Fibroblast of lung (primary cell): ENCODE results near the gene CRYBG1. TPM values are rescaled to one million over a fixed set of nuclear protein-coding genes. Genes with fewer than 3 reads are reported as not detected.

Source experiments
- DNase-seq, 2 donors: peaks; one replicate each; pipeline versions ENCODE4 v3.0.0 to v3.0.0-alpha.2; 2010; ENCODE audit warnings: low read depth in 2 of 2
- H2AFZ ChIP-seq: 2 replicates; pipeline ENCODE4 v1.5.1; 2012; ENCODE audit warnings: low read length, control low read depth, inconsistent platforms
- H3K27ac ChIP-seq: 2 replicates; pipeline ENCODE4 v1.5.1; 2011; ENCODE audit warnings: low read length, control low read depth; ENCODE audit not compliant: insufficient read depth
- H3K27me3 ChIP-seq: 2 replicates; pipeline ENCODE4 v1.5.1; 2011; ENCODE audit warnings: mild to moderate bottlenecking, low read length; ENCODE audit not compliant: control insufficient read depth, insufficient read depth
- H3K36me3 ChIP-seq: 2 replicates; pipeline ENCODE4 v1.5.1; 2011; ENCODE audit warnings: low read length; ENCODE audit not compliant: control insufficient read depth, insufficient read depth
- H3K4me1 ChIP-seq: 2 replicates; pipeline ENCODE4 v1.5.1; 2011; ENCODE audit warnings: low read length; ENCODE audit not compliant: control insufficient read depth, insufficient read depth; ENCODE audit errors: extremely low read depth
- H3K4me2 ChIP-seq: 2 replicates; pipeline ENCODE4 v1.5.1; 2011; ENCODE audit warnings: low read length, control low read depth; ENCODE audit not compliant: insufficient read depth; ENCODE audit errors: extremely low read depth
- H3K4me3 ChIP-seq, 4 experiments: fragments of 200-600 bp in 1 of 4; sonication (generic) in 1 of 4; replicated peaks in 1 of 4; 2 replicates each; pipeline ENCODE4 v1.5.1; 2011 to 2016; ENCODE audit warnings: low read length in 4 of 4, low read depth in 3 of 4, mild to moderate bottlenecking in 3 of 4, control low read depth in 2 of 4, inconsistent platforms in 1 of 4, mixed read lengths in 1 of 4; ENCODE audit not compliant: insufficient read depth in 1 of 4; ENCODE audit errors: control extremely low read depth in 1 of 4
- H3K79me2 ChIP-seq: 2 replicates; pipeline ENCODE4 v1.5.1; 2012; ENCODE audit warnings: mild to moderate bottlenecking, low read length, inconsistent platforms; ENCODE audit not compliant: control insufficient read depth, insufficient read depth
- H3K9ac ChIP-seq: 2 replicates; pipeline ENCODE4 v1.5.1; 2011; ENCODE audit warnings: mild to moderate bottlenecking, low read length, control low read depth; ENCODE audit not compliant: insufficient read depth
- H3K9me3 ChIP-seq: 2 replicates; pipeline ENCODE4 v1.5.1; 2012; ENCODE audit warnings: low read depth, low read length; ENCODE audit not compliant: control insufficient read depth, insufficient read depth
- H4K20me1 ChIP-seq: 2 replicates; pipeline ENCODE4 v1.5.1; 2011; ENCODE audit warnings: low read length; ENCODE audit not compliant: control insufficient read depth, insufficient read depth; ENCODE audit errors: extremely low read depth
- CTCF ChIP-seq, 2 donors: IDR thresholded peaks in 1 of 2; conservative IDR thresholded peaks in 1 of 2; 1 replicate in 1 of 2; 2 replicates in 1 of 2; pipeline ENCODE4 v1.5.1; 2011 to 2012; ENCODE audit warnings: low read length in 2 of 2, control low read depth in 1 of 2, inconsistent platforms in 1 of 2, low read depth in 1 of 2, mild to moderate bottlenecking in 1 of 2
- EZH2 ChIP-seq: IDR thresholded peaks from 2 replicates; pipeline ENCODE4 v1.5.1; 2012; ENCODE audit warnings: low read length, control low read depth, mild to moderate bottlenecking; ENCODE audit errors: missing control alignments
- polyA plus RNA-seq, 2 donors: library from polyadenylated mRNA; depleted of rRNA in 1 of 2; stranded (reverse) in 1 of 2; unstranded in 1 of 2; fragments of >200 nt; gene quantifications; 2 replicates each; pipeline ENCODE4 v1.2.1, GENCODE V29; 2011 to 2012; ENCODE audit warnings: missing spikeins in 1 of 2
- total RNA-seq: library from RNA; depleted of rRNA; stranded (reverse); fragments of >200 nt; gene quantifications from 2 replicates; pipeline ENCODE4 v1.2.1, GENCODE V29; 2014

CRYBG1 gene
- total and polyA plus RNA-seq, 2 donors (not counting 1 experiment from before 2014, with no cell fraction given): 4.3 to 10.1 TPM

DNA sequence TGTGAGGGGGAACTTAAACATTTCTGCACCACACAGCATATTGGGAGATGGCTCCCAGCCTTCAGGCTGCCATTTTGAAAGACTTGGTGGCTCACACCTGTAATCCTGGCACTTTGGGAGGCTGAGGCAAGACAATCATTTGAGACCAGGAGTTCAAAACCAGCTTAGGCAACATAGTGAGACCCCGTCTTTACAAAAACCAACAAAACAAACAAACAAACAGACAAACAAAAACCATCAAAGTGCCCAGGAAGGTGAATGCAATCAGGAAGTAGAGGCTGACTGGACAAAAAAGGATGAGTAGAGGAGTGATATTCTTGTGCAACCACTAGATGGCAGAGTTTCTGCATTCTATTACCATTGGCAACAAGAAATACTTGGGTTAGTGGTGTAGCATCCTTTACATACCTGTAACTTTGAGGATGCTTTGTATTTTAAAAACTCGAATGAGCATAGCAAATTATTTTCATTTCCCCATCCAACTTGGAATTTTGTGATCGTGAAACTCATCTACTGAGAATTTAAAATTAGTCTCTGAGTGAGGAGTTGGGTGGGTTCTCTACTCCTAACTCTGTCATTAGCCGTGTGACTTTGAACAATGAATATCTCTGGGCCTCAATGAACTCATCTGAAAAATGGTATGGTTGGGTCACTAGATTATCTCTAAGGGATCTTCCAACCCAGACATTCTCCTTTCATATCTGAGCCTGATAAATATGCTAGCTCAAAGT, 84.4 kb downstream of the CRYBG1 start:
- Histone ChIP-seq H3K4me3 (no peak overlapping the region), H3K9ac (no peak overlapping the region), H3K79me2 (no peaks in the 10 kb centered on the region), H3K27me3 (peaks cover 10% of the 10 kb centered on the region), H2AFZ (no peak overlapping the region), H3K4me1 (no peaks in the 10 kb centered on the region), H3K27ac (no peak overlapping the region), H3K9me3 (no peaks in the 10 kb centered on the region), H4K20me1 (no peaks in the 10 kb centered on the region), H3K4me2 (no peak overlapping the region), H3K36me3 (no peaks in the 10 kb centered on the region)
- peak; percentile 73 for TF ChIP-seq CTCF (conservative IDR thresholded peaks at IDR 0.05 in 1 of 2, IDR thresholded peaks at IDR 0.05 in 1 of 2; ENCODE audit: low read depth in 1 of 2, low read length in 2 of 2)
- no peak for TF ChIP-seq EZH2
- DNase-seq: peak; percentile 61 to 74

DNA sequence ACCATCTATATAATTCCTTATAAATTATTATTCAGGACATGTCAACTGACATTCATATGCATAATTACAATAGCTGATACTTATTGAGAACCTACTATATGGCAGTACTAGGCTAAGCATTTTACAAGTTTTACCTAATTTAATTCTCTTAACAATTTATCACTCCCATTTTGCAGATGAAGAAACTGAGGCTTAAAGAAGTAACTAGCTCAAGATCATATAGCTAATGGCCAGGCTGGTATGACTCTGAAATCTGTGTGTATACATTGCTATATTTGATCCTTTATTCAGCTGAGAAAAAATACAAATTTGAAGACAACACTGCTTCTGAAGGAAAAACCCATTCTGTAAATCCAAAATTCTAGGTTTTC, 85.0 kb downstream of the CRYBG1 start:
- H3K27ac ChIP-seq: no peak overlapping the region
- H3K9me3 ChIP-seq: no peaks in the 10 kb centered on the region
- no peak overlapping the region for H2AFZ ChIP-seq
- H3K36me3 ChIP-seq: no peaks in the 10 kb centered on the region
- H3K79me2 ChIP-seq: no peaks in the 10 kb centered on the region
- no peak for TF ChIP-seq CTCF (conservative IDR thresholded peaks at IDR 0.05 in 1 of 2, IDR thresholded peaks at IDR 0.05 in 1 of 2; ENCODE audit: low read depth in 1 of 2, low read length in 2 of 2)
- no peak for TF ChIP-seq EZH2
- H3K4me1 ChIP-seq: no peaks in the 10 kb centered on the region
- no peak overlapping the region for H3K4me3 ChIP-seq
- H4K20me1 ChIP-seq: no peaks in the 10 kb centered on the region
- peaks cover 6% of the 10 kb centered on the region for H3K27me3 ChIP-seq
- no peak overlapping the region for H3K4me2 ChIP-seq
- no peak overlapping the region for H3K9ac ChIP-seq
- no peak for DNase-seq

- H3K79me2 ChIP-seq: no peaks in the 10 kb centered on the region
- no peak overlapping the region for H3K27ac ChIP-seq
- no peaks in the 10 kb centered on the region for H3K36me3 ChIP-seq
- H4K20me1 ChIP-seq: no peaks in the 10 kb centered on the region
- peak in 1 of 2 donors; percentile 39 for DNase-seq
- H3K27me3 ChIP-seq: no peaks in the 10 kb centered on the region
- no peak overlapping the region for H2AFZ ChIP-seq
- TF ChIP-seq CTCF (conservative IDR thresholded peaks at IDR 0.05 in 1 of 2, IDR thresholded peaks at IDR 0.05 in 1 of 2; ENCODE audit: low read depth in 1 of 2, low read length in 2 of 2) (peak in 1 of 2 donors; percentile 40), EZH2 (no peak)
- no peak overlapping the region for H3K4me2 ChIP-seq
- H3K4me1 ChIP-seq: no peaks in the 10 kb centered on the region
- H3K4me3 ChIP-seq: no peak overlapping the region
- no peaks in the 10 kb centered on the region for H3K9me3 ChIP-seq
- no peak overlapping the region for H3K9ac ChIP-seq
These were observed 85.9 kb downstream of the CRYBG1 start for GRCh38 chr6:106446287-106446885.
